Endothelial cell (in vitro differentiated cells): Measurements from ENCODE around the gene TUSC2. TPM values are rescaled to one million over a fixed set of nuclear protein-coding genes. Genes with fewer than 3 reads are reported as not detected.
"Not testable (repeated sequence)": the region's sequence is repeated elsewhere in the genome, so short reads cannot be mapped to it uniquely, and the experiment has no call there.

ENCODE experiments used
- DNase-seq: peaks from one replicate; pipeline ENCODE4 v3.0.0; 2021; ENCODE audit warnings: low spot score
- H3K27ac Mint-ChIP-seq: one replicate; pipeline ENCODE4 v1.8.0; 2021; ENCODE audit warnings: mixed read lengths, inconsistent platforms; ENCODE audit not compliant: unreplicated experiment
- H3K27me3 Mint-ChIP-seq: one replicate; pipeline ENCODE4 v1.8.0; 2021; ENCODE audit warnings: mild to moderate bottlenecking, moderate library complexity, mixed read lengths, inconsistent platforms; ENCODE audit not compliant: unreplicated experiment
- H3K36me3 Mint-ChIP-seq: one replicate; pipeline ENCODE4 v1.8.0; 2021; ENCODE audit warnings: mild to moderate bottlenecking, low read depth, mixed read lengths, inconsistent platforms; ENCODE audit not compliant: unreplicated experiment
- H3K4me1 Mint-ChIP-seq: one replicate; pipeline ENCODE4 v1.8.0; 2021; ENCODE audit warnings: mild to moderate bottlenecking, mixed read lengths, inconsistent platforms; ENCODE audit not compliant: unreplicated experiment
- H3K4me3 Mint-ChIP-seq: one replicate; pipeline ENCODE4 v1.8.0; 2021; ENCODE audit warnings: mild to moderate bottlenecking, mixed read lengths, inconsistent platforms; ENCODE audit not compliant: unreplicated experiment
- H3K9me3 Mint-ChIP-seq: one replicate; pipeline ENCODE4 v1.8.0; 2021; ENCODE audit warnings: mixed read lengths, inconsistent platforms; ENCODE audit not compliant: unreplicated experiment
- CTCF ChIP-seq: fragments of 200-600 bp; sonication (generic); IDR thresholded peaks from one replicate; pipeline ENCODE4 v1.5.0; 2021; ENCODE audit warnings: antibody characterized with exemption; ENCODE audit not compliant: unreplicated experiment
- total RNA-seq: library from RNA; stranded (reverse); fragmentation: NEBNext Ultra II Directional; extraction: Animal tissue kit (Norgen Biotek cat#: 25700); gene quantifications from one replicate; pipeline ENCODE4 v1.2.1, GENCODE V29; 2021; ENCODE audit not compliant: unreplicated experiment

The TUSC2 gene
- total RNA-seq, 1 donor from 2014 or later = 36.4 TPM

- H3K4me1 Mint-ChIP-seq = peaks cover 12% of the 10 kb centered on the region
- peaks cover 10% of the 10 kb centered on the region for H3K36me3 Mint-ChIP-seq
- no peaks in the 10 kb centered on the region for H3K9me3 Mint-ChIP-seq
These were observed 39.5 kb downstream of the TUSC2 start for GRCh38 chr3:50288387-50289007.

DNA sequence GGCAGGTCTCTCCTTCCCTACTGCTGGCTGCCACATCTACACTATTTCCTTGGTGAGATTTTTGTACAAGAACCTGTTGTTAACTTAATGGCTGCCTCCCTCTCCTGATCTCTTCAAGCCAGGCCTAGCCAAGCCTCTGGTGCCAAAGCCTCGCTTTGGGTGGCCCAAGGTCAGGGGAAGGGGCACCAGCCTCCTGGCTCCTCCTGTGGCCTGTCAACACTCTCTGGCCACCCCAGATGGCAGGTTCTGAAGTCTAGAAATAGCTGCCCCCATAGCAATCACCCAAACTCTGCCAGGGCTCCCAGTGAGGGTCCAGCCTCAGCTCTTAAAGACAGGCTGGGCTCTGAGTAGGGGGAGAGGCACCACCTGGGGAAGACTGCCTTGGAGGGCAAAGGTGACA, 40.8 kb downstream of the TUSC2 start:
- H3K4me3 Mint-ChIP-seq = no peak overlapping the region
- no peak overlapping the region for H3K27ac Mint-ChIP-seq
- H3K4me1 Mint-ChIP-seq = peaks cover 6% of the 10 kb centered on the region
- no peak for DNase-seq
- H3K27me3 Mint-ChIP-seq = peaks cover 16% of the 10 kb centered on the region
- no peaks in the 10 kb centered on the region for H3K9me3 Mint-ChIP-seq
- no peak for TF ChIP-seq CTCF
- H3K36me3 Mint-ChIP-seq = peaks cover 10% of the 10 kb centered on the region

More at GRCh38 chr3:50288387-50289007, 39.5 kb downstream of the TUSC2 start:
- Mint-ChIP-seq H3K27ac (no peak overlapping the region), H3K4me3 (no peak overlapping the region), H3K27me3 (peaks cover 15% of the 10 kb centered on the region)
- no peak for DNase-seq
- TF ChIP-seq CTCF = no peak

- H3K36me3 Mint-ChIP-seq = peaks cover 10% of the 10 kb centered on the region
- no peak for TF ChIP-seq CTCF
- peaks cover 16% of the 10 kb centered on the region for H3K27me3 Mint-ChIP-seq
- no peak for DNase-seq
- H3K4me1 Mint-ChIP-seq = peaks cover 6% of the 10 kb centered on the region
- no peak overlapping the region for H3K27ac Mint-ChIP-seq
- H3K4me3 Mint-ChIP-seq = no peak overlapping the region
- H3K9me3 Mint-ChIP-seq = no peaks in the 10 kb centered on the region
These were observed 41.4 kb downstream of the TUSC2 start for GRCh38 chr3:50286322-50287227.

DNA sequence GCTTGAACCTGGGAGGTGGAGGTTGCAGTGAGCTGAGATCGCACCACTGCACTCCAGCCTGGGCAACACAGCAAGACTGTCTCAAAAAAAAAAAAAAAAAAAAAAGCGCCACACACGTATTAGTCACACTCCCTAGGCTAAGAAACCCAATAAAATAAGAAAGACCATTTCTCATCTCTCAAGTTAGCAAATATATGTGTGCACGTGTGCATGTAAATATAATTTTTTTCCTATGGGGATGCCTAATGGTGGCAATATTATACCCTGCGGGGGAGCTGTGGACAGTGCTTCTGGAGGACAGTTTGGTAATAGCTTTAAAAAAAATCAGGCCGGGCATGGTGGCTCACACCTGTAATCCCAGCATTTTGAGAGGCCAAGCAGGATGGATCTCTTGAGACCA, 43.9 kb downstream of the TUSC2 start:
- DNase-seq, H3K36me3 Mint-ChIP-seq, H3K9me3 Mint-ChIP-seq, H3K4me3 Mint-ChIP-seq, H3K27ac Mint-ChIP-seq, H3K4me1 Mint-ChIP-seq: not testable (repeated sequence)
- peaks cover 11% of the 10 kb centered on the region for H3K27me3 Mint-ChIP-seq

DNA sequence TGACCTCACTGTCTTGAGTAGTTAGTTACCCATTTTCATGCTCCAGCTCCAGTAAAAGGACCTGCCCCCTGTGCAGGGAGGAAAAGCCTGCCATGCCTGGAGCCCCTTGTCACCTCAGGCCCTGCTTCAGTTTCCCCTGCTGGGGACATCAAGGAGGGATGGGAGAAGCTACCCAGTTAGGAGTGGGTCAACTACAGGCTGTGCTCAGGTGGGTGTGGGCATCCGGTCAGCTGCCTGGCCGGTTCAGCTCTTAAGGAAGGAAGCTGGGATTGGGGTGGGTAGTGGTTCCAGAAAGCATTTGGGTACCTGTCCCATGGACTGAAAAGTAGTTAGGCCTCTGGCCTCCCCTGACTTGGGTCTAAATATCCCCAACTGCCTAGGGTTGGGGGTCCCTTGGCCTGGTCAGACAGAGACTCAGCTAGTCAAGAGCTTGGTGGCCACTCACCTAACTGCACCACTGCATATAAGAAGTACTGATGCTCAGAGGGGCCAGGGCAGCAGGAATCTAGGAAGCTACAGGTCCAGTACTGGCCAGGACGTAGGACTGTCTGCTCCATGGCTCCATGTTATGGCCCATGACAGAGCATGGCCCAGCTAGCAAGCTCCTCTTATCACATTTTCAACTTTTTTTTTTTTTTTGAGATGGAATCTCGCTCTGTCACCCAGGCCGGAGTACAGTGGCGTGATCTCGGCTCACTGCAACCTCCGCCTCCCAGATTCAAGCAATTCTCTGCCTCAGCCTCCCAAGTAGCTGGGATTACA, 48.6 kb downstream of the TUSC2 start:
- H3K4me1 Mint-ChIP-seq = peaks cover 5% of the 10 kb centered on the region
- H3K27ac Mint-ChIP-seq = no peak overlapping the region
- H3K4me3 Mint-ChIP-seq = no peak overlapping the region
- DNase-seq = no peak
- H3K27me3 Mint-ChIP-seq = peaks cover 10% of the 10 kb centered on the region
- no peaks in the 10 kb centered on the region for H3K9me3 Mint-ChIP-seq
- no peaks in the 10 kb centered on the region for H3K36me3 Mint-ChIP-seq
- TF ChIP-seq CTCF = no peak
